ENCODE measurements around the gene KRTAP26-1.

DNA sequence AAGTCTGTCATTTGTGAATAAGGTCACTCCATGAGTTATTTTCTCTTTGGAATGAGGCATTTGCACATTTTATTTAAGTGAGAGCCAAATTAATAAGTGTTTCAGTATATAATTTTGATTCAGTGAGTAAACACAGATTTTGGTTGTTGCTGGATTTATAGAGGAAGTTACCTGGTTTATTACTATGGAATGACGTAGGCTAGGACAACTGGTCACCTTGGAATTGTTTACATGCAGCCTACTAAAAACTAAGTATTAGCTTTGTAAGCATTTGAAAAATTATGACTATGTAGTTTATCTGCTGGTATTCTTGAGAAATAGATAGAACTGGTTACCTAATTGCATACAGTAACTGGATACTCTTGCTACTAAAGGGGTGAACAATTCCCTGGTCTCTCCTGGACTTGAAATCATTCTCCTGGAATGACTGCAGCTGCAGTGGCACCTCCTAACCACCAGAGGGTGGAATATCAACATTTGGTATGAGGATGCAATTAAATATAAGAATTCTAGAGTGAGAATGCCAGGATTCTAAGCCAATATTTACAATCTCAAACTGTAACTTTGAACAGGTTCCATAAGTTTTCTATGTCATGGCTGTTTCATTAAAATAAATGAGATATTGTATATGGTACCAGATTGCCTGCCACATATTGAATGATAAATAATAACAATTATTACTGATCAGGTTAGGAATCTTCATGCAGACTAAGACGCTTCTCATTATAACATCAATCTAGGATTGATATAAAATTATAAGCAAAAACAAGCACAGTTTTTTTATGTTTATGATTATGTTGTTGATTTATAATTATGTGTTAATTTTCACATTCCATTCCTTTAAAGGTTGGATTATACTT, 20.8 kb upstream of the KRTAP26-1 start:
- TF ChIP-seq FOXK2 (IDR thresholded peaks at IDR 0.05) (no peak), ARNT (IDR thresholded peaks at IDR 0.05) (no peak), TARDBP (IDR thresholded peaks at IDR 0.05) (no peak), ZNF384 (IDR thresholded peaks at IDR 0.05) (no peak), BHLHE40 (IDR thresholded peaks at IDR 0.05; ENCODE audit: borderline replicate concordance) (no peak), NFRKB (IDR thresholded peaks at IDR 0.05) (no peak), FOXM1 (IDR thresholded peaks at IDR 0.05; ENCODE audit: borderline replicate concordance) (no peak), SUZ12 (IDR thresholded peaks at IDR 0.05) (no peak), ELF4 (IDR thresholded peaks at IDR 0.05) (no peak), CTBP1 (IDR thresholded peaks at IDR 0.05; ENCODE audit: borderline replicate concordance) (no peak), HDGF (IDR thresholded peaks at IDR 0.05; ENCODE audit: borderline replicate concordance) (no peak), SP1 (IDR thresholded peaks at IDR 0.05) (no peak)

Measured in HEK293T (cell line).